GM18907 (cell line): ENCODE measurements around the gene NKD1.
A peak's percentile ranks its signal among the peaks of the same experiment; 100 is the strongest.
"Not testable (repeated sequence)": the region's sequence is repeated elsewhere in the genome, so short reads cannot be mapped to it uniquely, and the experiment has no call there.

Experiments used
- ATAC-seq: cut with Tn5 transposase; IDR thresholded peaks from one replicate; pipeline ENCODE4 v1.9.1; 2021; ENCODE audit warnings: mild to moderate bottlenecking, moderate library complexity; ENCODE audit not compliant: unreplicated experiment

Gene NKD1

DNA sequence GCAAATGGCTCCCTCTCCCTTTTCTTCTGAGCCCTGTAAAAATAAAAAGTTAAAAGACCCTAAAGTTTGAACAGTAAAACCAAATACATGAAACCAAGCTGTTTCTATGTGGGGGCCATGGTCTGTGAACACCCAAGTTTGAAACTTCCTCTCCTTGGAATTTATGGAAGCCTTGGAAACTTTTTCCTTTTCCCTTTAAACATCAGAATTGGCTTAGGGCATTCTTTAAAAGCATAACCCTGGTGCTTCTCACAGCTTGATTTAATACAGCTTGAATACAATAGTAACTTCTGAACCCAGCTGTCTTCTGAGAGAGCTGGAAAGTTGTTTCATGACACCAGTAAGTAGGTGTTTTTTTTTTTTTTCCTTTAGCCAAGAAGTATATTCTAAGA is 26.5 kb downstream of the NKD1 start:
- no peak for ATAC-seq

DNA sequence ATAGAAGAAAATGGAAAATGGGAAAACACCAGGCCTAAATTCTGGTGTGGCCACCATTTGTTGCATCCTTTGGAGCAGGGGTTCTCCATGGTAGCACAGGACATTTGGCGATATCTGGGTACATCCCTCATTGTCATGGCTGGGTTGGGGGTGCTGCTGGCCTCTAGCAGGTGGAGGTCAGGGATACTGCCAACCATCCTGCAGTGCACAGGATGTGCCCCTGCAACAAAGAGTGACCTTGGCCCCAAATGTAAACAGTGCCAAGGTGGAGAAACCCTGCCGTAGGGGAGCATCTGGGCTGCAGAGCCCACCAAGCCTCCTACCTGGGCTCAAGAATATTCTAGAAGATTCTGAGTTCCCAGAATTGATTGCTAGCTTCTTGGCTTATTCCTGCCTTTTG is 27.5 kb downstream of the NKD1 start:
- ATAC-seq: no peak

DNA sequence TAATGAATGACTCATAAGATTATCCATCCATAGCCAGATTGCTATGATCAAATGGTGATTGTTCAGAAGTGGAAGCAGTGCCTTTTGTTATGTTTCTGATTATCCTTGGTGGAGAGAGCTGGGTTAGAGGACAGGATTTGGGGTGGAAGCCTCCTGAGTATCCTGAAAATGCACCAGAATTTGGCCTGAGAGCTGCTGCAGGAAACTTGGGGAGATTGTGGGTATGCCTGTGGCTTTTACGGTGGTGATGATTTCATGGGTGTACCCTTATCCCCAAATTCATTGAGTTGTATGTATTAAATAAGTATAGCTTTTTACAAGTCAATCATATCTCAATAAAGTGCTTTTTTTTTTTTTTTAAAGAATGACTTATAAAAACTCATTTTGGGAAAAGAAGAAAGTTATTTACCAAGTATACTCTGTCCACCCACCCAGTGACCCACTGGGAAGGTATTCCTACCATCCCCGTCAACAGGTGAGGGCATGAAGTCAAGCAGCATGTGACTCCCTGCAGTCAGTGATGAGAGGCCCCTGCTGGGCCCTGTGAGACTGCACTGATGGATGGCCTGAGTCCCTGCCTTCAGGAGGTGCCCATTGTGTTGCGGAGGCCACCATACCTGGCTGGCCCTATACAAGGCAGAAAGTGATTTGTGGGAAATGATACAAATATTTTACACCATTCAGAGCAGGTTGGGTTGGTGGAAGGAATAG is 28.4 kb downstream of the NKD1 start:
- ATAC-seq: no peak

DNA sequence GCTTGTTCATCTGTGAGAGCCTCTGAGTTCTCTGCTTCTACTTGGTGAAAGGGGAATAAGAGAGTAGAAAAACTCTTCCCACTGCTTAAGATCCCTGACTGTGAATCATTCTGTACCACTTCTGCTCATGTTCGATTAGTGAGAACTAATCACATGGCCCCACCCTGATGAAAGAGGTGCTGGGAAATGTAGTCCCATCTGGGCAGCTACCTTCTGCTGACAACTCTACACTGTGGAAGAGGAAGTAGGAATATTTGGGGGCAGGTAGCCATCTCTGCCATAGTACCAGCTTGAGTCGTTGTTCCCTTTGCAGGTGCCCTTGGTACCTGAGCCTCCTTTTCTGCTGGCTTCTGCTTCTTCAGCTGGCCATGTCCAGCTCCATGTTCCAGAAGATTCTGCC is 29.9 kb downstream of the NKD1 start:
- peak; percentile 52 for ATAC-seq

DNA sequence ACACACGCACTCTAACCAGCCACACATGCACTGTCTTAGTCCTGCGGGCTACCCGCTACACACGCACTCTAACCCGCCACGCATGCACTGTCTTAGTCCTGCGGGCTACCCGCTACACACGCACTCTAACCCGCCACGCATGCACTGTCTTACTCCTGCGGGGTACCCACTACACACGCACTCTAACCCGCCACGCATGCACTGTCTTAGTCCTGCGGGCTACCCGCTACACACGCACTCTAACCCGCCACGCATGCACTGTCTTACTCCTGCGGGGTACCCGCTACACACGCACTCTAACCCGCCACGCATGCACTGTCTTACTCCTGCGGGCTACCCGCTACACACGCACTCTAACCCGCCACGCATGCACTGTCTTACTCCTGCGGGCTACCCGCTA is 31.2 kb downstream of the NKD1 start:
- not testable (repeated sequence) for ATAC-seq

DNA sequence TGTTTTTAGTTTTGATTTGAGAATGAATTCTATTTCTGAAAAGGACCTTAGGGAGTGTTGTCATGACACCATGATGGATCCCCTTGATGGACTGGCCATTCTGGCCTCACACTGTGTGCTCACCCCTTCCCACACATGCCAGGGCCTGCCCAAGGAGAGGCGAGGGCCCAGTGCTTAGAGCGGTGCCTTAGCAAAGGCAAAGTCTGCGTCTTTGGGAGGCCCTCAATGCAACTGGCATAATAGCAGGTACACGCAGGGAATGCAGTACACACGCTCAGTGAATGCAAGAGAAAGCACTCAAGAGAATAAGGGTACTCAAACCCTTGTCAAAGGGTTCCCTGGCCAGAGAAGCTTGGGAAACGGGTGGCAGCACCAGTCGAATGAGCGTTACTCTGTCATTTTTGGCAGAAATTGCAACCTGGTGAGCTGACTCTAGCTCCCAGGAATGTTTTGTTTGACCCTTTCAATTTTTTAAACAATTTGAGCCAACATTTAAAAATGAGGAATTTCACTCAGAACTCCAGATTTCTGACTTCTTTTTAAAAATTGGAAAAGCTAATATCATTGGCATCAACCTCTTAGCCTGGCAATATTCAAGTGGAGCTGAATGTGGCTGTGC is 32.1 kb downstream of the NKD1 start:
- no peak for ATAC-seq

DNA sequence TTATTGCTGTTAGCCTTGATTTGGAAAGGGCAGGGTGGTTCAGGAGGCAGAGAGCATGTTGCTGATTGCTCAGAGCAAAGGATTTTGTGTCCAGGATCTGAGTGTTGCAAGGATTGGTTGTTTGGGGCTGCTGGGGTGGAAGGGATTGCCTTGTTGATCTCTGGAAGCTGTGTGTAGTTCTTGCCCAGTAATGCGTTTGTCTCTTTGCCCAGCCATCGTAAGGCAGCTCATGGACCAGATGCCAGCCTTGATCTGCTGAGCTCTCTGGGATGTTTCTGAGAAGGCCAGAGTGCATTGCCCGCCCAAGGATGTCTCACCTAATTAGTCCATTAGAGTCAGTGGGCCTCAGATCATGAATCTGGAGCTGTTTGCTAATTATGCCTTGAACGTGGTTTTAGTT is 33.6 kb downstream of the NKD1 start:
- ATAC-seq: no peak

DNA sequence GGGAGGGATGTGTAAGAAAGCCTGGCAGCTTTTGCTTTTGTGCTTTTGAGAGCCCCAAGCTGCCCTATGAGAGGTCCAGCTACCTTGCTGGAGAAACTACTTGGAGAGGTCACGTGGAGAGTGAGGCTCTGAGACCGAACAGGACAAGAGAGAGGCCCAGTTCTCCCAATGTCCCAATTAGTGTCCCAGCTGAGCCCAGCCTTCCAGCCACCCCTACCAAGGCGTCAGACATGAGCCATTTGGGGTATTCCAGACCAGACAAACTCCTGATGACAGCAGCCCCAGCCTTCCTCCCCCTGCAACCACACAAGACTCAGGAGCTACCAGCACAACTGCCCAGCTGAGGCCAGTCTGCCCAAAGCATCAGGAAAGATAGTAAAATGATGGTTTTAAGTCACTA is 35.0 kb downstream of the NKD1 start:
- ATAC-seq: no peak

DNA sequence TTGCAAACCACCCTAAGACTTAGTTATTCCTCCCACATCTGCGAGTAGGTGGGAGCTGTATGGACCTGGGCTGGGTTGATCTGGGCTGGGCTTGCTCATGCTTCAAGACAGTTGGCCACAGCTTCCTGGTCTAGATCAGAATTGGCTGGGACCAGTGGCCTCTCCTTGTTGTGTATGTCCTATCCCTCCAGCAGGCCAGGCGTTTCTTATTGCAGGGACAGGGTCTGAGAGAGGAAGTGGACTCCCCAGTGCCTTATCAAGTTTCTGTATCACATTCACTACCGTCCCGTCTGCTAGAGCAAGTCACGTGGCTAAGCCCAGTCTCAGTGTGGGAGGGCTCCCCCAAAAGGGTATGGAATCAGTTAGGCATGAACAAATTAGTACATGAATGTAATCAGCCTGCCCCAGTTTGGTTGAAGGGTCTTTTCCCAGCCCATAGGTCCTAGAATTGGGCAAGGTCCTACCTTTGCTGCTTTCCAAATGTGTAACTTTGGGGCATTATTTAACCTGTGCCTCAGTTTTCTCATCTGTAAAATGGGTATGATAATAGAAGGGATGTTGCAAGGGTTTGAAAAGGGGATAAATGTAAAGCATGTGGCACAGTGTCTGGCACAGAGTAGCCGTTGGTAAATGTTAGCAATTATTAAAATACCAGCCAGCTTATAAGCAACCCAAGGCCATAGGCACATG is 36.0 kb downstream of the NKD1 start:
- ATAC-seq: no peak

DNA sequence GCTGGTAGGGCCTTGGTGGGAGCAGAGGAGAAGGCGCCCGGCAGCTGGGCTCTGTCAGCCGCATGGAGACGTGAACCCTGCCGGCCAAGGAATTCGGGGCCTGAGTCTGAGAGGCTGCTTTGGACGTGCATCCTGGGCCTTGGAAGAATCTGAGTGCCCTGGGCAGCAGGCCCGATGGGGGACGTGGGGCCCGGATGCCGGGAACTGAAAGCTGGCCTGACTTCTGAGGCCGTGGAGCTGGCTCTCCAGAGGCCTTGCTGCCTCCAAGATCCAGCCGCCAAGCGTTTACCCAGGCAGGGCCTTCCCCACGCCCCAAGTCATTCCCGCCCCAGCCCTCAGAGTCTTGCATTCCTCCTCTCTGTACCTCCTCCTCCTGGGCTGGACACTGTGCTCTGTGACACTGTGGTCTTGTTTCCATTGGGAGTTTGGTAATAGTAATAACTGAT is 37.2 kb downstream of the NKD1 start:
- ATAC-seq: no peak

DNA sequence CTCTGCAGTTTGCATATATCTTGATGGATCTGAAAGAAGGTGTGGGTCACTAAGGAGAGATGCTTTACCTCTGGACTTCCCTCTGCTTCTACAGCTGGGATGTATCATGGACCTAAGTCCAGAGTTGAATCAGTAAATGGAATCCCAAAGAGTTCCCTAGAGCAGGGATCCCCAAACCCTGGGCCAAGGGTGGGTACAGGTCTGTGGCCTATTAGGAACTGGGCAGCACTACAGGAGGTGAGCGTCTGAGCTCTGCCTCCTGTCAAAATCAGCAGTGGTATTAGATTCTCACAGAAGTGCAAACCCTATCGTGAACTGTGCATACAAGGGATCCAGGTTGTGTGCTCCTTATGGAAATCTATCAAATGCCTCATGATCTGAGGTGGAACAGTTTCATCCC is 39.3 kb downstream of the NKD1 start:
- no peak for ATAC-seq

DNA sequence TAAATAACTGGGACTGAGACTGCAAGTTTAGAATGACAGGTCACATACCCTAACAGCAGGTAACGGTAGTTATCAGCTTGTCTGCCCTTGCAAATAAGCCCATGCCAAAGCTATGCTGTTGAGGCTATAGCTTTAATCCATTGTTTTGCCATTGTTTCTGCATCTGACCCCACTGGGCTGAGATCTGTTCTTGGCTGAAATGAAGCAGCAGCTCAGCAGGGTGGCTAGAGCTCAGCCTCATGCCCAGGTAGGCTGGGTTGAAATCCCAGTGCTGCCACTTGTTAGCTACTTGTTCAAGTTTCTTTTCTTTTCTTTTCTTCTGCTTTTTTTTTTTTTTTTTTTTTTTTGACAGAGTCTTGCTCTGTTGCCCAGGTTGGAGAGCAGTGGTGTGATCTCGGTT is 40.1 kb downstream of the NKD1 start:
- no peak for ATAC-seq

DNA sequence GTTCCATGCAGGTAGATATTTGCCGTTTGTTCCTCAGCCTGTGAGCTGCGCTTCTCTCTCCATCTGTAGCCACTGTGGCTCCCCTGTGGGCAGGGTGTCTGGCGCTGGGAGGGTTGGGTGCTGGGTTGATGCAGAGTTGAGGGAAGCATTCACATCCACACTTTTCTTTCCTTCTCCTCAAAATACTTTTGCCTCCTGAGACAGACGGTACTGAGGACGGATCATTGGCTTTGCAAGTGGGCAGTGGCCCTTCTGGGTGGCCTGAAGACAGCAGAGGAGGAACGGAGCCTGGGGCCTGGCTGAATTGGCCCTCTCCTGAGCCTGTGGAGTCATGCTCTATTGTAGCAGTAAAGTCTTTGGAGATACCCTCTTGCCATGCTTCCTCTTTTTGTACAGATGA is 43.0 kb downstream of the NKD1 start:
- no peak for ATAC-seq

DNA sequence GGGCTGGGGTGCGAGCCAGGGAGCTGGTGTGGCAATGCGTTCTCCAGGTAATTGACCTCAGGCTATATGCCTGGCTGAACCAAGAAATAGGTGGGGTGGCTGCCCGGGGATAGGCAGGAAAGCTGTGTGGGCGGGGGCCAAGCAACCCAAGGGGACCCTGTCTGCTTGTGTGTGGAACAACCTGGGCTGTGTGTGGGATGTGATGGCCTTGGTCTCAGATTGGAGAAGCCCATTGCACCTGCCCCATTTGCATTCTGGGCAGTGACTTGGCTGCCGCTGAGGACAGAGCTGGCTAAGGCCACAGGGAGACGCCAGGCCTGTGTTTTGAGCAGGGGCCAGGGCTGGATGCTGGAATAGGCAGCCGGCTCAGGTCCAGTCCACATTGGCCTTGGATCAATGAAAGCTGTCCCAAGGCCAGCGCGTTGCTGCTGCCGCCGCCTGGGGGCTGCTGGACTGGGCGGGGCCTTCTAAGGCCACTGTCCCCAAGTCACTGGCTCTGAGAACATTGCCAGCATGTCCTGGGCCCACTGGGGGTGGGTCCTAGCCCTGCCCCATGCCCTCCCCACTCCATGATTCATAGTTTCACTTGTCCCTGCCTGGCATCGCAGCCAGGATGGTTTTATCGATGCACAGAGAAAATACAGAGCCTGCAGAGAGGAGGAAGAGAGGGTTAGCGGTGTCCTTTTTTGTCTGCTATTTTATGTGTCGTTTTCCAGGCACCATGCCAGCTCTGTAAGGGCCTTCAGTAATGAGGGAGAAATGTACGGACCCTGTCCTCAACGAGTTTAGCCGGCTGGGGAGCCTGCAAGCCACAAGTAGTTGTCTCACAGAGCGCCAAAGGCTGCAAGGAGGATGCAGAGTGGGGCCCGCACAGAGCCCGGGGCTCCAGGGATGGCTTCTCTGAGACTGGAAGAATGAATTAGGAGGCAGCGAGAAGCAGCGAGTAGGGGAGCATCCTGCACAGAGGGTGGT is 43.9 kb downstream of the NKD1 start:
- no peak for ATAC-seq

DNA sequence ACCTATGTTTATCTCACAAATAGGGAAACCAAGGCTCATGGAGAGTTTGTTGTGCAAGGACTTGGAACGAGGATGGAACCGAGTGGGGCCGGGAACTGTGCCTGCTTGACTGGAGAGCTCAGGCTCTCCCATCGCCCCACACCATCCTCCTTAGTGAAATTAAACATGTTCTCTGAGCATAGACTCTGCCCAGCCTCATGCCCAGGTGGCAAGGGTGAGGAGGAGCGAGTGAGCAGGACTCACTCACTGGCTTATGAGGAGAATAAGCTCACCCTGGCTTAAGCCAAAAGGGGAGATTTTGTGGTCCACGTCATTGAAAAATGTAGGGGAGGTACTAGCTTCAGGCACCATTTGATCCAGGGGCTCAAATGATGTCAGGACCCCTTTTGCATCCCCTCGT is 44.8 kb downstream of the NKD1 start:
- no peak for ATAC-seq

DNA sequence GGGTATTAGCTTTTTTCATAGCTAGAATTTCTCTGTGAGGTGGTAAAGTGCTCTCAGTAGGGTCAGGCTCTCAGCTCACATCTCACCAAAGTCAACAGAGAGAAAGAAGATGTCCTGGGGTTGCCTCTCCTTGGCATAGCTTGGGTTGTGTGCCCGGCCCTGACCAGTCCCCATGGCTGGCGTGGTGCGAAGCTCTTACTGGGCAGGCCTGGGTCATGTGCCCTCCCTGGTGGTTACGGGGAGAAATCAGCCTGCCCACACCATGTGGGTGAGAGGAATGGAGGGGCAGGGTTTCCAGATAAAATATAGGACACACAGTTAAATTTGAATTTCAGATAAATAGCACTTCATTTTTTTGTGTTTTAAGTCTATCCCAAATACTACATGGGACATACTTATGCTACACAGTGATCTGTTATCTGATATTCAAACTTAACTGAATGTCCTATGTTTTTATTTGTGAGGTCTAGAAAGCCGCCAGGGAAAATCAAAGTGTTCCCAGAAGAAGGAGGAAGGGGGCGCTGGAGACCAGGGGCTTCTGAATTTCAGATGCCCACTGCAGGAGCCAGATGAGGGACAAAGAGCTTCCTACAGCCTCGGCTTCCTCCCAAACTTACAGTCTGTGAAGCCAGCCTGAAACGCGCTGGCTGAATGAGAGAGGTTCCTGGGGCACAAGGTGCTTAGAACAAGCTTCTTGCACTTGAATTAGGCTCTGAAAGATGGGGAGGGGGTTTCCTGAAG is 45.4 kb downstream of the NKD1 start:
- no peak for ATAC-seq

DNA sequence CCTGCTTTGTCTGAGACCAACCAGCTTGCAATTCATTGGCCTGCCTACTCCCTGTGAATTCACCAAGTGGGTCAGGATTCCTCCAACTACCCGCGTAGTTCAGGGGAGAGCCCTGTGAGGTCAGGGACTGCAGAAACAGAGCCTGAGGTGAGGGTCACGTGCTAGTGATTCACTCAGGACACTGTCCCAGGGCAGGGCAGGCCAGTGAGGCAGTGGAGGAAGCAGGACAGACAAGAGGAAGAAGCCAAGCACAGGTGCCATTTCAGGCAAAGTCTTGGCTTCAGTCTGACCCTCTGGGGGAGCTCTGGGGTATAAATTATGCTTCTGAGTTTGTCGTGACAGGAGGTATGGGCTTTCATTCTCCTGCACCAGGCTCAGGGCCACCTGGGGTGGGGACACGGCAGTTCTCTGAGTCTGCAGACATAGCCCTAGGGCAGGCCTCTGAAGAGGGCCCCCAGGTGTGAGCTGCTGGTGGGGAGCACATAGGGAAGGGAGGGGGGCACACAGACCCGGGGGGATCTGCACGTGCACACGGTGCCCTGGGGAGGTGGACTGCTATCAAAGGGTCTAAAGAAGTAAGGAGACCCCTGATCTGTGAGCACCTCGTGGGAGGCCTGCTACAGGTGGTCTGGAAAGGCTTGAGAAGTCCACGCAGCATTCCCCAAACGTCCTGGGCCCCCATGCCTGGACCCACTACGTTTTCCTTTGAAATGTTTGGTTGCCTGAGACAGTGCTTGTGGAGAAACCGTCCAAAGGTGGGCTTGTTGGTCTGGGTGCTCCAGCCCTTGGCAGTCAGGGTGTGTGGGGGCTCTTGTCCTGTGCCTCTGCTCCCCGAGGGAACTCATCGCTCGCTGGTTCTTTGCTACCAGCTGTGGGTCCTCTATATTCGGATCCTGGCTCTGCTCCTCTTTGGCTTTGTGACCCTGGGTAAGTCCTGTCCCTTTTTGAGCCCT is 46.4 kb downstream of the NKD1 start:
- no peak for ATAC-seq

DNA sequence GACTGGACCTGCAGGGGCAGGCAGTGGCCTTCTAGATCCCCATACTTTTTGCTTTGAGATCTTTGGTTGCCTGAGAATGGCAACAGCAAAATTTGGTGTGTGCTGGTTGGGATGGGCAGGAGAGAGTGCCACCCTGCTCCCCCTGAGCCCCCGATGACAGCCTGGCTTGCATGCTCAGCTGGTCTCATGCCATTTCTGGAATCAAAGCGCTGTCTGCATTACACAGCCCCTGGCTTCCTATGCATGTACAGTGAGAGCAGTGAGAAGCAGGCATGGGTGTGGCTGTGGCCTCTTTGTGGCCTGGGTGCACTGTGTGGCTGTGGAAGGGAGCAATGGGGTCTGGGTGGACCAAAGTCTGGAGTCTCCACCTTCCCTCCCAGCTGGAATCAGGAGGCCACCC is 47.7 kb downstream of the NKD1 start:
- no peak for ATAC-seq

DNA sequence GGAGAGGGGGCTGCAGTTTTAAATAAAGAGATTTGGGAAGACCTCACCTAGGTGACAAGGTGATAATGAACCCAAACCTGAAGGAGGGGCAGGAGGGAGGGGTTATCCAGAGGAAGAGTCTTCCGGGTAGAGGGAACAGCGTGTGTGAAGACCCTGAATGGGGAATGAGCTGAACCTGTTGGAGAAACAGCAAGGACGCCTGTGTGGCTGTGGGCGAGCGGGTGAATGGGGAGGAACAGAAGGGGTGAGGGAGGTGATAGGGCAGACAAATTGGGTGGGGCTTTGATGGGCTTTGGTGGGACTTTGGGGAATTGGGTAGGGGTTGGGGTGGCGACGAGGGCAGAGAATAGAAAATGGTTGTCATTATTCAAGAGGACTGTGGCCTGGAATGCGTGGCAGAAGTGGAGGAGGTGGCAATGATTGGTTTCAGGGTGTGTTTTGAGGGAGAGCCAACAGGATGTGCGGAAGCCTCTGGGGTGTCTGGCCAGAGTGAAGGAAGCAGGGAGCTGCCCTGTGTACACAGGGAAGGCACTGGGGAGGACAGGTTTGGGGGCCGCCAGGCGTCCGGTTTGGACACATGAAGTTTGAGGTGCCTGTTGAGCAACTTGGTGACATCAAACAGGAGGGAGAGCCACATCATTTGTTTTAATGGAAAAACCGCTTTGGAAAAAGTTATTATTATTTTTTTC is 48.7 kb downstream of the NKD1 start:
- no peak for ATAC-seq
